ENCODE results near the gene DNAH8.

Gene DNAH8

GRCh38 chr6:38799529-38800184 lies 84.5 kb downstream of the DNAH8 start:
- no peak for FAIRE-seq

DNA sequence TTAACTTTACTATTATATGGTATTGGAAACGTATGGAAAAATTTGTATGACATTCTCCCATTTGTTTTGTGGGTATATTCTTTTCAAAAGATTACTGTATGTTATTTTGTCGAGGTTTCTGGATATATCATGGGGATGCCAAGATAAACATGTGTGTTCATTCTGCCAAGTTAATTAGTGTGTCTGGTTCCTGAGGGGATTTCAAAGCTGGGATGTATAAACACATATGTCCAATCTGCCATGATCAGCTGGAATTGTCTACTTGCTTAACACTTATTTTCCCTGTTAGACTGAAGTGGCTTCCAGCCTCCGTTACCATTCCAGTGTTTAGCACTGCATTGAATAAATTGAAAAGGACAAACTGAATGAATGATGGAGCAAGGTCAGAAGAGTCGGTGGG lies 86.2 kb downstream of the DNAH8 start:
- FAIRE-seq: no peak

DNA sequence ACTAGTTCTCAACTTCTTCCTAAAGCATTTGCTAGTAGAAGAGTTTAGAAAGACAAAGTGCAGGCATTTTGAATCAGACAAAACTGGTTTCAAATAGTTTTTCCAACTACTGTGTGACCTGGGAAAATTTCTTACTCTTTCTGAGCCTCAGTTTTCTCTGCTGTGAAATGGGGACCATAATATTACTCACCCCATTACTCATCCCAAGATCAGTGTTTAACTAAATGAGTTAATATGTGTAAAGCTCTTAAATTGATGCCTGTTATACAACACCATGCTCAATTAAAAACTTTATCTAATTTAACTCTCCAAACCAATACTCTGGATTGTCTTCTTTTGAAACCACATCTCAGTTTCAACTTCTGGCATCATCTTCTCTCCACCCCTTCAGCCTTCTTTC lies 87.4 kb downstream of the DNAH8 start:
- no peak for FAIRE-seq

- FAIRE-seq: no peak
Measured at GRCh38 chr6:38803129-38803528, 88.0 kb downstream of the DNAH8 start.

DNA sequence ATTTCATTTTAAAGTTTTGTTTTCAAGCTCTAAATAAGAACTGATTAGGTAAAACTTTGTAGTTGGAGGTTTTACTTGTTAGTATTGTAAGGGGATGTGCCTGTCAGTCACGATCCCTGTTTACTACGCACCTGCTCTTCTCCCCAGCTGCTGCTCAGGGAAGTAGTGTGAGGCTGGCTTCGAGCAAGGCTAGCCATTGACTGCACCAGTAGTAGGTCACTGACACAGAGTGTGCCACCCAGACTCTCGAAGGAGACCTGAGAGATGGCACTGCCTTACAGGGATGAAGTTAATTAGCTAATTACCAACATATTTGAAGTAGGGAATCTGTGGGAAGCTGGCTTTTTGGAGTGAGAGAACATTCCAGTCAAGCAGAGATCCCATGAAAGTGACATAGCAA lies 89.2 kb downstream of the DNAH8 start:
- FAIRE-seq: no peak

GRCh38 chr6:38805127-38805655 lies 90.1 kb downstream of the DNAH8 start:
- FAIRE-seq: peak; percentile 56

GRCh38 chr6:38805692-38806091 lies 90.6 kb downstream of the DNAH8 start:
- no peak for FAIRE-seq

DNA sequence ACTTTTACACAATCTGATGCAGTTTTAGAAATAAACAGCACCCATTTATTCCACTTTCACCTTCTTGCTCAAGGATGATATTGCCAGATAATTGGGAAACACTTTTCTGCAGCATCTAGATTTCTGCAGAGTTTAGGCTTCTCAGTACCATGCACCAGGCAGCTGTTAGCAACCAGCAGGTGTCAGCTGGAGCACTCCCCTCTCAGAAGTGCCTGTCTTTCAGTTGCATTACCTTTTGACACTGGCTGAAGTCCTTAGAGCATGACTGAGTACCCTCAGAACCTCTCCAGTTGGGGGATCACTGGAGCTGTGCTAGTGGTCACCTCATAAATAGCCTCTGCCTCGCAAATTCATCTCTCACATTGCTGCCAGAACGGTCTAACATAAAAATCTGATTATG lies 91.2 kb downstream of the DNAH8 start:
- FAIRE-seq: no peak

GRCh38 chr6:38806833-38807232 lies 91.7 kb downstream of the DNAH8 start:
- no peak for FAIRE-seq

GRCh38 chr6:38808039-38808438 lies 92.9 kb downstream of the DNAH8 start:
- no peak for FAIRE-seq

DNA sequence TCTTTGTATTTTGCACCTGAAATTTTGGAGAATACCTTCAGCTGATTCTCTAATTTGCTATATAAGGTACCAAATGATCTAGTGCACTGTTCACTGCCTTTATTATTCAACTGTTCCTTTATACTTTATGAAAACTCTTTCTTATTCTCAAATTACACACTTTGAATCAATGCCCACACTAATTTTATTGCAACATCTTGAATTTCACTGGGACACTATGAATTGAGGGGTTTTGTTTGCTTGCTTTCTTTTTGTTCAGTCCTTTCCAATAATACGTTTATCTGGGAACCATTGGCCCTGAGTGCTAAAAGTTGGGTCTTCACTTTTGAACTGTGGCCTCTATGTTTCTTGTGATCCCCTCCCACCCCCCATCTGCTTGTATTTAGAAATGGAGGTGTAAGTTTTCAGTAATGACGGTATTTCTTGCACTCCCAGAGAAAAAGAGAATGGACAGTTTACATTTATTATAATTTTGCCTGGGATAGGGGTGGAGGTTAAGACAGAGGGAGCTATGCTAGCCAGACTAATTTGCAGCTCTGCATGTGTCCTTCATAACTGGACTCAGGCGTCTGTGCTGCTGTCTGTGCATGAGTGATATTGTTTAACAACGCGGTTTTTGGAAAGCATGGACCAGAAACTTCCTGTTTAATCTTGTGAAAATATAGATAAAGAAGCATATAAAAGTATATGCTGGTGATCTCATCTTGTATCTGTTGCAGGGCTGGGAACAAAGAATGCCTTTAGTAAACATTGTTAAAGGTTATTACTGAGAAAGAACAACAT lies 98.1 kb downstream of the DNAH8 start:
- FAIRE-seq: no peak

DNA sequence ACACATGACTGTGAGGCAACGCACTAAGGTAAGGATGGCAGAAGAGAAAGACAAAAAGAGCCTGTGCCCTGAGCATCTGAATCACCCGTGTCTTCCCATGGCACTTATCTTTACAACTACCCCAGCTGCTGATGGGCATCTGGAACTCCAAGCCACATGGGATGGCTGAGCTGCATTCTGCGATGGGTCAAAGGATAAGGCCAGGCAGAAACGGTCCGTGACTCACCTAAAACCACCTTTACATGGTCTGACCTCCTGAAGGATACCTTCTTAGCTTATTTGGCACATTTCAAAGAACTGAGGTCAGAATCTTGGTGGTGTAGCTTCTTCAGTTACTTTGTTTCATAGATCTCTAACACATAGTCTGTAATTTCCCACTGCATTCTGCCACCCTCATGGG lies 99.7 kb downstream of the DNAH8 start:
- no peak for FAIRE-seq

DNA sequence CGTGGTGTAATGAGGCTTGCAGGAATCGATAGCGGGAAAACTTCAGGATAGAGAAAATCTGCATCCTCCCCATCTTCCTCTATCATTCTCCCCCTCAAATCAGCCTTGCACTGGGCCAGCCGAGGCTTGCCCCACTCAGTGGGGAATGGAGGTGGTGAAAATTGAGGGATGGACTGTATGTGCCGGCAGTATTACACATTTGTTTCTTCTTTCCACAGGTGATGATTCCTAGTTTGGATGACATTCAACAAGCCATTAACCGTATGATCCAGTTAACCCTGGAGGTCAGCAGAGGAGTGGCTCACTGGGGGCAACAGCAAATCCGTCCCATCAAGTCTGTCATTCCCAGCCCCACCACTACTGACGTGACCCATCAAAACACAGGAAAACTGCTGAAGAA lies 100.1 kb downstream of the DNAH8 start:
- FAIRE-seq: no peak

DNA sequence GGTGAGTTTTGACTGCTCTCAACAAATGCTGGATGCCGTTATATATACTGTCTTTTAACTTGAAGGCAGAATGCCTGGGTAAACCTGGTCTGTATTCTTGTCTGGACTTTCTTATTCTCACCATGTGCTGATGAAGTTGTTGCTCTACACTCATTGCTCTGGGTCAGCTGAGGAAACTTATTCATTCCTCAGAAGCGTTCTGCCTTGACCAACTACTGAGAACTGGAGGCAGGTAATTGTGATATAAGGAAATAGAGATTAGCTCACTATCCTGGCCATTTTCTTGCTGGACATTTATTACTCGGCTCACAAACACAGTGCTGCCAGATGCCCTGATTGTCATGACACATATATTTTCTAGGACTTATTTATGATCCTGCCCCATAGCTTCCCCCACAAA lies 103.6 kb downstream of the DNAH8 start:
- no peak for FAIRE-seq

- no peak for FAIRE-seq
Measured at GRCh38 chr6:38822963-38823362, 107.9 kb downstream of the DNAH8 start.

- FAIRE-seq: no peak
Measured at GRCh38 chr6:38824243-38824894, 109.3 kb downstream of the DNAH8 start.

- FAIRE-seq: no peak
Measured at GRCh38 chr6:38827024-38827423, 111.9 kb downstream of the DNAH8 start.

DNA sequence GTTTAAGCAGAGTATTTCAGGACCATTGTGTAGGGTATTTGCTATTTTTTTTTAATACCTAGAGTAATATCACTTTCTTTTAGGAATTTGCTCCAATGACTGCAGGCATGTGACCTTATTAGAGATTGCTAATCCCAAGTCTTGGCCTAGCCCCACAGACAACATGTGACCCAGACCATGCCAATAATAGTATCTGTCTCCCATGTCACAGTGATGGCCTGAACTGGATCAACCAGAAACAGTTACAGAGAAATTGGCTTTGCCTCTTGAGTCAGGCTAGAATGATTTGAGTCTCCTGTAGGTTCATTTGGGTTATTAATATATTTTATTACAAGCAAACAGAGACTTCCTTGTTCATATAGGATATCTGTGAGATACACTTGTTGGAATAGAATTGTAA lies 116.8 kb downstream of the DNAH8 start:
- no peak for FAIRE-seq

GRCh38 chr6:38833320-38833719 lies 118.2 kb downstream of the DNAH8 start:
- FAIRE-seq: no peak

- no peak for FAIRE-seq
Measured at GRCh38 chr6:38836585-38836984, 121.5 kb downstream of the DNAH8 start.

- FAIRE-seq: no peak
Measured at GRCh38 chr6:38837101-38837500, 122.0 kb downstream of the DNAH8 start.

DNA sequence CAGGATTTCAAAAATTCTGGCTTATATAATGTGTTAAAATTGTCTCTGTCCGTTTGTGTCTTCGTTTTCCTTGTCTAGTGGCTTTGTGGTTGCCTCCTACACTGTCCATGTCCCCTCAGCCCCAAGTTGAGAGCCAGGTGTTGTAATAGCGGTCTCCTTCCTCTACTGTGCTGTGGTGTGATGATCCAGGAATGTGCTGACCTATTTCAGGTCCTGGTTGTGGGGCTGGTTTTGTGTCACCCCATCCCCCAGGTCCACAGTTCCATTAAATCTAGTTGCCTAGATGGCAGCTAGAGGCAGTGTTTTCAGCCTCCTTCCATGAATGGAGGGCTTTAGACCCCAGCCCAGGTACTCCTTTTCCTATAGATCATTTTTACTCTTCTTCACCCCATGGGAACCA lies 128.7 kb downstream of the DNAH8 start:
- no peak for FAIRE-seq

- no peak for FAIRE-seq
Measured at GRCh38 chr6:38845931-38846330, 130.8 kb downstream of the DNAH8 start.

DNA sequence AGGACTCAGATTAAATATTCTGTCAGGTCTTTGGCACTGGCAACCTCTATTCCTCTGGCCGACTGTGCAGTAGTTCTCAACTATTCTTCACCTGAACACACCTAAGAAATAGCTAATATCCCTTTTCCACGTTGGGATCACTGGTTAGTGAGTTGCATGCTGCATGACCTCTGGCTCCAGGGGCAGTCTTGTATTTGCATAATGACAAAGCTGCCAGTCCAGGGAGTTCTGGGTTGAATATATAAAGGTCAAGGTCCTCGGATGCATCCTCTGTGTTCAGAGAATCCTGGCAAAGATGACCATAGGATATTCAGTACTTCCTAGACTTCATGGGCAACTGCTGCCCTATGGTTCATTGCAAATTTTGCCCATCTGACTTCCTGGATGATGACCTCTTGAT lies 131.2 kb downstream of the DNAH8 start:
- FAIRE-seq: no peak
